HPDE6-E6E7 (cell line): ENCODE measurements around the gene OGFOD3.
"Not testable (repeated sequence)": the region's sequence is repeated elsewhere in the genome, so short reads cannot be mapped to it uniquely, and the experiment has no call there.

Experiments used
- DNase-seq: peaks from one replicate; pipeline ENCODE4 v3.0.0; 2011; ENCODE audit warnings: missing footprints; ENCODE audit errors: extremely low spot score

OGFOD3 gene

DNA sequence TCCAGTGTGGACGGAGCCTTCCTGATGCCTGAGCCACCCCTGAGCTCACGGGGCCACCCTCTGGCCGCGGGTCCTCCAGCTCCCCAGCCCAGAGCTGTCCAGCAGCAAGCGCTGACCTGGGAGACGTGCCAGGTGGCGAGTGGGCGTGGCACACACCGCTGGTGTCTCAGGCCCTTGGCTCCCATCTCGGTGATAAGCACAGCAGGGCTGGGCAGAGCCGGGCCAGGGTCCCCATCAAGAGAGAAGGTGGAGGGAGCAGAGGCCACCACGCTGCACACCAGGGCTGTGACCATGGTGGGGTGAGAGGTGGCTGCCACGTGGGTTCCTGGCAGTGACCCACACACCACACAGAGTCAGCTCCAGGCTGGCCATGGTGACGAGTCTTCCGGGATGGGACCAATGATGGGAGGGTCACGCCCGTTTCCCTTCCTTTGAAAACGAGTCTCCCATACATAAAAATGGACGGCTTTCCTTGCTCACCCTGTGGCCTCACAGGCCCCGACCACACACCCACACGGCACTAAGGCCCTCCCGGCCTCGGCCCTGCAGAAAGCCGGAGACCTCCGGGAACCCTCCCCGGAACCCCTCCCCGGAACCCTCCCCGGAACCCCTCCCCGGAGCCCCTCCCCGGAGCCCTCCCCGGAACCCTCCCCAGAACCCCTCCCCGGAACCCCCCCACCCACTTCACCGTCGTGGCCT, 30.0 kb downstream of the OGFOD3 start:
- no peak for DNase-seq

DNA sequence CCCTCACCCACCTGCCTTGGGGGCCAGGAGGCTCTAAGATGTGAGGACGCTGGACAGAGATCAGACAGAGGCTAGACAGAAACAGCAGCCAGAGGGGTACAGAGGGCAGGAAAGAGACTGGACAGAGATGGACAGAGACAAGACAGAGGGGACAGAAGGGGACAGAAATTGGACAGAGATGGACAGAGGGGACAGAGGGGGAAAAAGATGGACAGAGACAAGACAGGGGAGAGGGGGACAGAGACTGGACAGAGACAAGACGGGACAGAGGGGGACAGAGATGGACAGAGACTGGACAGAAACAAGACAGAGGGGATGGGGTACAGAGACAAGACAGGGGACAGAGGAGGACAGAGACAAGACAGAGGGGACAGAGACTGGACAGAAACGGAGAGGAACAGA, 30.7 kb downstream of the OGFOD3 start:
- no peak for DNase-seq

DNA sequence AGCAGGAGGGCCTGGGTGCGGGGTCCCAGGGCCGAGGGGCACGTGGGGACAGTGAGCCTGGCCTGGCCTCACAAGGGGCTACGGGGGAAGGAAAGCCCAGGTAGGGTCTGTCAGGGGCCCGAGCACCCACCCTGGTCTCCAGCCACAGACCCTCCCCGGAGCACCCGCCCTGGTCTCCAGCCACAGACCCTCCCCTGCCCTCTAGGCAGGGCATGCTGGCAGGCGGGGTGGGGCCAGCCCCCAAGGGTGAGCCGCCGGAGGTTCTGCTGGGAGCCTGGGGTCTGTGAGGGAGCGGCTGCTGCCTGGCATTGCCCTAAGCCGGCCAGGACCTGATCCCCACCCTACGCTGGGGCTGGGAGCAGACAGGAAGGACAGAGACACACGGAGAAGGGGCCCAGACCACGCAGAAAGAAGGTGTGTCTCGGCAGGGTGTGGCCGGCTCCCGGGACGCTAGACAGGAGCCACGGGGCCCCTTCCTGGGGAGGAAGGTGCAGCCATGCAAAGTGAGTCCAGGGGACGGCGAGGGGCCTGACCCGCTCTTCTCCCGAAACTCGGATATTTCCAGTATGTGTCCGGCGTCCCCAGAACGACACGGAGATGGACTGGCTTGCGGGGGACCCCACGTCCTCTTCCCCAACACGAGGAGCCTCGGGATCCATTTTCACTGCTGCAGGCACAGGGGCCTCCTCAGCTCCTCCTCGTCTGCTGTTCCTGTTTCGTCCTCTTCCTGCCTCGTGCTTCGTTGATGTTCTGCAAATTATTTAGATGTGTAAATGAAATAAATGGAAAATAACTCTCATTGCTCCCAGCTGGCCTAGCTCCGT, 31.3 kb downstream of the OGFOD3 start:
- no peak for DNase-seq

DNA sequence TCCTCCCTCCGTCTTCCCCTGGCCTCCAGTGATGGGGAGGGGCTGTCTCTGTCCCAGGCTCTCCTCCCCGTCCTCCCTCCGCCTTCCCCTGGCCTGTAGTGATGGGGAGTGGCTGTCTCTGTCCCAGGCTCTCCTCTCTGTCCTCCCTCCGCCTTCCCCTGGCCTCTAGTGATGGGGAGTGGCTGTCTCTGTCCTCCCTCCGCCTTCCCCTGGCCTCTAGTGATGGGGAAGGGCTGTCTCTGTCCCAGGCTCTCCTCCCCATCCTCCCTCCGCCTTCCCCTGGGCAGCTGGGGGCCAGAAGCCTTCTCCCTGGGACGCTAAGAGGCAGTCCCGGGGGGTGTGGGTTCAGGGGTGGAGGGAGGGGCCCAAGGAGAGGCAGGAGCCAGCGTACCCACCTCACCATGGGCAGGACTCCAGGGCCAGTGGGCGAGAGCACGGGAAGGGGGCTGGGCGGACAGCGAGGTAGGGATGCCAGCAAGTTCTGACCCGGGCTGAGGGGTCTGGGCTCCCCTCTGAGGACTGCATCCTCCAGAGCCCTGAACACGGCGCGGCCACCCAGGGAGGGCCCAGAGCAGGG, 32.0 kb downstream of the OGFOD3 start:
- no peak for DNase-seq

DNA sequence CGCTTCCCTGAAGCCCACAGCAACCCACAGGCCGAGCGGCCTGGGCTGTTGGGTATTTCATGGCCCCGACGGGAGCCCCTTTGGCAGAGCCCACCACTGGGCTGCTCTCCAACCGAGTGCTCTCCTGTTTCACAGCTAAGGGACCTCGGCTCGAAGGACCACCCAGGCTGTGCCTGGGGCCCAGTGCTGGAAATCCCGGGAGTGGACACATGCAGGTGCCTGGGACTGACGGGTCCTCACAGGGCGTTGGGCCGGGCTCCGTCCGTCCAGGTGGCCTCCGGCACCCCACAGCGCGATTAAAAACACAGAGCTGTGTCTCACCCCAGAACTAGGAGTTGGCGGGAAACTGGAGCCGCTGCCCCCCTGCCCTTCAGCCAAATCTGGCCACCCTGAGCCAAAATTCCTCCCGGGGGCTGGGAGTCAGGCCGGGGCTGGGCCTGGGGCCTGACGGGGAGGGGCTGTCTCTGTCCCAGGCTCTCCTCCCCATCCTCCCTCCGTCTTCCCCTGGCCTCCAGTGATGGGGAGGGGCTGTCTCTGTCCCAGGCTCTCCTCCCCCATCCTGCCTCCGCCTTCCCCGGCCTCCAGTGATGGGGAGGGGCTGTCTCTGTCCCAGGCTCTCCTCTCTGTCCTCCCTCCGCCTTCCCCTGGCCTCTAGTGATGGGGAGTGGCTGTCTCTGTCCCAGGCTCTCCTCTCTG, 32.7 kb downstream of the OGFOD3 start:
- no peak for DNase-seq

DNA sequence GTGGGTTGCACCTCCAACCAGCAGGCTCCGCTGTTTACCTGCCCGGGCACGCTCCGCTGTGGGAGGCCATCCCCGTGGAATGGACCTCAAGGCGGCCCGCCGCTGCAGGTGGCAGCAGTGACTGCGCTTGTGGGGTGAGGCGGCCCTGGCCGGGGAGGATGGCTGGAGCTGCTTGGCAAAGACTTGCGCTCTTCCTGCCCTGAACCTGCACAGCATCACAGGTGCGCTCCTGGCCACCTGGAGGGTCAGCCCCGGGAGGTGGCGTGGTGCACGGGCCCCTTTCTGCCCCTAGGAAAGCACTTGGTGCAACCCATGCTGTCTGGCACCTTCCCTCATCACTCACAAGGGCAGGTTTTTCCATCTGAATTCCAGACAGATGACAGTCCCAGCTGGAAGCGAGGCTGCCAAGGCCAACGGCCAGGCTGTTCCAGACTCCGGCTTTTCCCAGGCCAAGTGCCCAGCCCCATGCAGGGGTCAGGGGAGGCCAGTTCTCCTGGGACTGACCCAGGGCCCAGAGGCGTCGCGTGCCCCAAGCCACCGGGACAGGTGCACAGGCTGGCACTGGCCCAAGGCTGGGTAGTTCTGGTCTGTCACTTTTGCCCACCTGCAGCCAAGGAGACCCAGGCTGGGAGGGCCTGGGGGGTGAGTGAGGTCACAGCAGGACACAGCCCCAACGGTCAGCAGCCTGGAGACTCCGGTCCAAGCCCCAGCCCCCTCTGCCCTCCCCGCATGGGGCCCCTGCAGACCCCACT, 33.5 kb downstream of the OGFOD3 start:
- DNase-seq, result peak; percentile 94

DNA sequence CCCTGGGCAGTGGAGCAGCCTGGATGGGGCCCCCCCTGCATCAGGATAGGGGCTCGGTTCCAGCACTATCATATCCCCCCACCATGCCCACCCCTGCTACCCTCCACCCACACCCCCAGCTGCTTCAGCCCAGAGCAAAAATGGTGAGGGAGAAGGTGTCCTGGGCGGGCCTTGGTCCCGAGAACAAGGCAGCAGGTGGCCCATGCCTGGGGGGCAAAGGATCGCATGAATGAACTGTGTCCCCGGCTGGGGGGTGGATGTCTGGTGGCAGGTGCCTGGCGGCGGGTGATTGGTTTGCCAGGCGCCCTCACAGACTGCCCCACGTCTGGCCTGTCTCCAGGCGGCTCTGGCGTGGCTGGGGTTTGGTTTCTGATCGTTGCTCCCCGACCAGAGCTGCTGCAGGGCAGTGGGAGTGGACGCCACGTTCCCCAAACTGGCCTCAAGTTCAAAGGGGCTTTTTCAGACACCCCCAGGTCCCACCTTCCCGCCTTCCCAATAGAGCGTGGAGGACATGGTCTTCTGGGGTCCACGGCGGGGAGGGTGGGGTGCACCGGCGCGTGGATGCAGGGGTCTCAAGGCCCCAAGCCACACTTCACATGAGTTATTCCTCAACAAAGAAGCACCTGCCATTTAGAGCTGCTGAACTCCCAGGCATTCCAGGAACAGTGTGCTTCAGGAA, 34.2 kb downstream of the OGFOD3 start:
- no peak for DNase-seq

DNA sequence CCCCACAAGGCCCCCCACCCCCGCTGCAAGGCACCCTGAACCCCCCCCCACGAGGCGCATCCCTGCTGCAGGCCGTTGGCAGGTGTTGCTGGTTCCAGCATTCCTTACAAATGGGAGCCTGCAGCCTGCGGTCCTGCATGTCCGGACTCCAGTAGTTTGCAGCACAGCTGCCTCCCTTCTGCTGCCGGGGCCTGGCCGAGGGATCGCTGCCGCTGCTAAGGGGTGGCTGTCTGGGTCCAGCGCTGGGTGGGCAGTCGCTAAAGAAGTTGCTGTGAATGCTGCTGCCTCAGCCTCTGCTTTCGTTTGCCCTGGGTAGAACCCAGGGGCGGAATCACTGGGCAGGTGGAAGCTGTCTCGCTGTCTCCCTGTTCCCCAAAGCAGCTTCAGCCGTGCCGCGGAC, 35.0 kb downstream of the OGFOD3 start:
- DNase-seq, result no peak

DNA sequence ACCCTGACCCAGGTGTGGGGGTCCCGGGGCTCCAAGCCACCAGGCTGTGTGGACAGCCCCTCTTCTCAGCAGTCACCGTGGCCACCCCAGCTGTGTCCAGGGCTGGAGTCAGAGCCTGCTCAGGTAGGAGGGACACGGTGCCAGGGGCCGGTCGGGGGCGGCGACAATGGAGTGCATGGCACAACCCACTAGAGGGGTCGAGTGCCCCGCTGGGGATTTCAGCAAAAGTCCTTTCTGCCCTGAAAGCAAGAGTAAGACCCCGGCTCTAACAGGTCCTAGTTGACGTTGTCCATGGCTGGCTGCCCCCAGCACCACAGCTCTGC, 35.5 kb downstream of the OGFOD3 start:
- DNase-seq, result no peak

DNA sequence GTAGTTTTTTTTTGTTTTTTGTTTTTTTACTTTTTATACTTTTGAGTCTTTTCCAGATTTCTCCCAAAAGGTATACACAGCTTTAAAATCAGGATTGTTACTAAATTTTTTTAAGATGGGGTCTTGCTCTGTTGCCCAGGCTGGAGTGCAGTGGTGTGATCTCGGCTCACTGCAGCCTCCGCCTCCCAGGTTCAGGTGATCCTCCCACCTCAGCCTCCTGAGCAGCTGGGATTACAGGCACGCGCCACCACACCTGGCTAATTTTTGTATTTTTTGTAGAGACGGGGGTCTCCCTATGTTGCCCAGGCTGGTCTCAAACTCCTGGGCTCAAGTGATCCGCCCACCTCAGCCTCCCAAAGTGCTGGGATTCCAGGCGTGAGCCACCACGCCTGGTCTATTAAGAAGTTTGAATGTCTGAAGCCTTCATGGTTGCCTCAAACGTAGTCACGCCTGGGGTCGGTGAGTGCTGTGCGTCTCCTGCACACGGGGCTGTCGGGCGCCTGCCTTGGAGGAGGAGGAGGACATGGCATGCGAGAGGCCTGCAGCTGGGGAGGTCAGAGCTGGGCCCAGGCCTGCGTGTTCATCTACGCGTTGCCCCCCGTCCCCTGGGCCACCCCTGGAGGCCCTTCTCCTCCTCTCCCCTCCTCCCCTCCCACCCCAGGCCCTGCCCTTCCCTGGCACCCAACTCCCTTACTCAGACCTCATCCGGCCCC, 36.0 kb downstream of the OGFOD3 start:
- not testable (repeated sequence) for DNase-seq

DNA sequence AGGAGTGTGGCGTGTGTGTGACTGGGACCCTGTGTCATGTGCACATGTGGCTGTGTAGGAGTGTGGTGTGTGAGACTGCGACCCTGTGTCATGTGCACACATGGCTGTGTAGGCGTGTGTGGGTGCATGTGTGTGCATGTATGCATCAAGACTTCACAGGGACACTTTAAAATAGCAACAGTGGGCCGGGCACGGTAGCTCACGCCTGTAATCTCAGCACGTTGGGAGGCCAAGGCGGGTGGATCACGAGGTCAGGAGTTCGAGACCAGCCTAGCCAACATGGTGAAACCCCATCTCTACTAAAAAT, 36.7 kb downstream of the OGFOD3 start:
- DNase-seq, result not testable (repeated sequence)

DNA sequence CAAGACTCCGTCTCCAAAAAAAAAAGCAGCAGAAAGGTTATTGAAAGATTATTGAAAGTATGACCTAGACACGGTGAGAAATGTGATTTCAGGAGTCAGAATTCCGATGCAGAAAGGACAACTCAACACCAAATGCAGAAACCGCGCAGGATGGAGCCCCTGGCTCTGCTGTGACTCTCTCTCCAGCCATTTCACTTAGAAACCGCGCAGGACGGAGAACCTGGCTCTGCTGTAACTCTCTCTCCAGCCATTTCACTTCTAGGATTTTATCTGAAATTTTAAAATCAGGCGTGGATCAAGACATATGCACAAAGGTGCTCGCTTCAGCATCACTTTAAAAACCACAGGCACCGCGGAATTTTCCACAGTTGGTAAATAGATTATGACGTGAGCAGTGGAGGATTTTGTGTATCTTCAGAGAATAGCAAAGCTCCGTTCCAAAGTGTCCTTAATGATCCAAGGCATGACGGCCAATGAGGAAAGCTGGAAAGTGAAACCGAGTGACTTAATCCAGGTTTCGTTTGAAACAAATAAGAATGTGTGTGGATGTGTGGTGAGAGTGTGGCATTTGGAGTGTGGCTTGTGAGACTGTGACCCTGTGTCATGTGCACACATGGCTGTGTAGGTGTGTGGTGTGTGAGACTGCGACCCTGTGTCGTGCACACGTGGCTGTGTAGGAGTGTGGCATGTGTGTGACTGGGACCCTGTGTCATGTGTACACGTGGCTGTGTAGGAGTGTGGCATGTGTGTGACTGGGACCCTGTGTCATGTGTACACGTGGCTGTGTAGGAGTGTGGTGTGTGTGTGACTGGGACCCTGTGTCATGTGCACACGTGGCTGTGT, 37.3 kb downstream of the OGFOD3 start:
- DNase-seq, result no peak

DNA sequence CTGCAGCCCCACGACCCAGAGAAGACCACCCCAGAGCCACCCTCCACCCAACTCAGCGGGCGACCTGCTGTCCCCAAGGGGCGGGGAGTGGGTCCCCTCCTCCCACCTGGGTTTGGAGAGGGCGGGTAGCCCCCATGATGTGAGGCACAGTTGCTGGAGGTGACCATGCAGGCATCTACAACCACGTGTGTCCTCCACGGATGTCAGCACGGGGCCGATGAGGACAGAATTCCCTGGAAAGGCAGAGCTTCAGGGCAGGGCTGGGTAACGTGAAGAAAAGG, 39.7 kb downstream of the OGFOD3 start:
- no peak for DNase-seq

DNA sequence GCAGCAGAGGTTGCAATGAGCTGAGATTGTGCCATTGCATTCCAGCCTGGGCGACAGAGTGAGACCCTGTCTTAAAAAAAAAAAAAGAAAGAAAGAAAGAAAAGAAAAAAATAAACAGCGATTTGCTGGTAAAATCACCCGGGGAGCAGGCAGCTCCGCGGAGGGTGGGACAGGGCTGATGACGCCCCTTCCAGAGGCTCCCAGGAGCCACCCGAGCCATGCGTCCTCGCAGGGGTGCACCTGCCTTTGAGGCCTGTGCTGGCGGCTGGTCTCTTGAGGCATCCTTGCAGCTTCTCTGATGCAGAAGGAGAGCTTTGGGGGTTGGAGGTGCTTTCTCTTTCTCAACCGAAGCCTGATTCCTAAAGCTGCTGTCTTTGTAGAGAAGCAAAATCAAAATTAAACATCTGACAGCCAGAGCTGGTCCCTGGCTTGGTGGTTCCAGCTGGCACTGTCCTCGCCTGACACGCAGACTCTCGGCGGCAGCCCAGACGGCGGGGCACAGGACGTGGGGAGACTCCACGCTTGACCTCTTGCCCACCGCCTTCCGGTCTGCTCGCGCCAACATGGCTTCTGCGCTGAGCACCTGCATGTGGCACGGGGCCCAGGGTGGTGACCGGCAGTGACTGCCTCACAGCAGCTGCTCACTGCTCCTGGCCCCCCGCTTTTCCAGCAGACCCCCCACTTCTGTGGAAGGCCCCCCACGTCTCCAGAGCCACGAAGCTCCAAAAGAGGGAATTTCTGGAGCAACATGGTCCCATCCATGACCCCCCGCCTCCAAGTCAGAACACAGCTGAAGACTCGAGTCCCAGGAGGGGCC, 40.3 kb downstream of the OGFOD3 start:
- DNase-seq, result no peak

DNA sequence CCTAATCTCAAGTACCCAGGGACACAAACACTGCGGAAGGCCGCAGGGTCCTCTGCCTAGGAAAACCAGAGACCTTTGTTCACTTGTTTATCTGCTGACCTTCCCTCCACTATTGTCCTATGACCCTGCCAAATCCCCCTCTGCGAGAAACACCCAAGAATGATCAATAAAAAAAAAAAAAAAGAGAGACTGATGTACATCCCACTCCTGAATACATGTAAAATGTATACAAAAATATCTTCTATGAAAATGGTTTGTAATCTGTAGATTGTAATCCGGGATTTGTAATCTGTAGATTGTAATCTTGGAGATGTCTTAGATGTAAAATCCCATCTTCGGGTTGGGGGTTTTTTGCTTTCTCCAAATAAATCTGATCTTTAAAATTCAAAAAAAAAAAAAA, 41.1 kb downstream of the OGFOD3 start:
- not testable (repeated sequence) for DNase-seq

DNA sequence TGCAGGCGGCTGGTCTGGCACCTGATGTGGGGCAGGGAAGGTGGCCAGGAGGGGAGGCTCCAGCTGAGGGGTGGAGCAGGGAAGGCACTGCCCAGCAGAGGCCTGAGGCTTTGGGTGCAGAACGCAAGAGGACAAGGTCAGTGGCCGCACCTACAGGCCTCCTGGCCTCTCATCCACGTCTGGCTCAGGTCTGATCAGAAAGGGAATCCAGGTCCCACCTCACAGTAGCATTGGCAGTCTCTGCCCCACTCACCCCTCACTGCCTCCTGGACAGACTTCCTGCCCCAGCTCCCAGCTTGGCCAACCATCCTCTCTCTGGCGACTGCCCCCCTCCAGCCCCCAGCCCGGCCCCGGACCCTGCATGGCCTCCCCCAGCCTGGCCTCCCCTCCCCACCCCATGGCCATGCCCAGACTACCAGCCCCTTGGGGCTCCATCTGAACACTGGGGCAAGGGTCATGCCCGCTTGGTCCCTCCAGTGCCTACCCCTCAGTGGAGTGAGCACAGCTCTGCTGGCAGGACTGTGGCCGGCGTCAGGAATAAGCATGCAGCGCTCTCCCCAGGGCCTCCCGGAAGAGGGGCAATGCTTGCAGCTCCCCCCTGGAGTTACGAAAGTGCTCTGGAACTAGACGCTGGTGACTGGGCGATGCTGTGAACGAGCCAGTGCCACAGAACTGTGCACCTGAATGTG, 42.2 kb downstream of the OGFOD3 start:
- DNase-seq, result no peak

DNA sequence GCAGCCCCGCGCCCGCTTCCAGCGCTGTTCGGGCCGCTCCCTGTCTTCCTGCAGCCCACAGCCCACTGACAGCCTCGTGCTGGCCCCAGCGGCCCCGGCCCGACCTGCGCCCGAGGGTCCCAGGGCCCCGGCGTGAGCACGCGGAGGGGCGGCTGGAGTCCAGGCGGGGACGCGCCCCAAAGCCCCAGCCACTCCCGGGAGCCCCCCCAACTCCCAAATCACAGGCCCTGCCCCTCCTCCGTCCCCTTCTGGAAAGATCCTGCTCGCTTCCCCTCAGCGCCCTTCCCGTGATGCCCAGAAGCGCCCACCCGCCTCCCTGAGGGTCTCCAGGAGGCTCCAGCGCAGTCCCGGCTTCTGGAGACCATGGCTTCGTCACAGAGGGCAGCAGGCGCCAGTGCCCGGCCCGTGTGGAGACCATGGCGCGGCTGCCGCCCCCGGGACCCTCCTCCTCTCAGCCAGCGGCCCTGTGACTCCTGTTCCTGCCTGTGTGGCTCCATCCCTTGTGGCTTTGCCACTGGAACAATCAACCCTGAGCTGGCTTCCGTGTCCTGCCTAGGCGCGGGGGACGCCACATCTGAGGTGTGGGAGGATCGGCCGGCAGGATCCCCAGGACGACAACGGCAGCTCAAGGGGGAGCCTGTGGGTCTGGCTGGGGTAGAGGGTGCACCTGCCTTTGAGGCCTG, 42.9 kb downstream of the OGFOD3 start:
- no peak for DNase-seq
